HCT116 (cell line): ENCODE data around the gene YTHDF1. TPM values are rescaled to one million over a fixed set of nuclear protein-coding genes. Genes with fewer than 3 reads are reported as not detected.

Source experiments
- ATAC-seq: fragments of 200-7000 bp; cut with Tn5 transposase; 2 replicates; pipeline ENCODE4 v1.9.1; 2020; ENCODE audit warnings: mild to moderate bottlenecking, moderate library complexity
- BruUV-seq: library from RNA; stranded (reverse); fragments of 400-500 nt; replicated peaks from 2 replicates; lab custom pipeline; 2021; lab: Mats Ljungman, UMichigan
- CTCF ChIA-PET: fragments of 300-600 bp; sonication (Branson Sonifier 250); formaldehyde crosslinking; loops from one replicate; lab custom pipeline; 2021; ENCODE audit warnings: antibody characterized with exemption; lab: Charles Lee
- POLR2A ChIA-PET: fragments of 300-600, 350-600 bp; sonication (Branson Sonifier 250); formaldehyde crosslinking; loops from one replicate; lab custom pipeline; 2021; ENCODE audit warnings: antibody characterized with exemption; lab: Charles Lee
- RAD21 ChIA-PET, 2 experiments: fragments of 300-600 bp; sonication (Branson Sonifier 250); formaldehyde crosslinking; loops; one replicate each; lab custom pipeline; 2023; ENCODE audit warnings: low total read pairs in 2 of 2; ENCODE audit not compliant: uncharacterized antibody in 2 of 2, unreplicated experiment in 2 of 2, low non-redundant PET in 1 of 2; lab: Charles Lee
- DNase-seq: peaks from one replicate; pipeline ENCODE4 v3.0.0-alpha.2; 2010; ENCODE audit warnings: low read depth, low spot score
- H2AFZ ChIP-seq: fragments of 200-600 bp; shearing (Covaris generic), sonication (generic); 2 replicates; pipeline ENCODE4 v1.6.1; 2017; ENCODE audit warnings: low read depth, mixed run types, mixed read lengths, antibody characterized with exemption, low read length; ENCODE audit not compliant: poor library complexity, severe bottlenecking
- H3K27ac ChIP-seq: 2 replicates; pipeline ENCODE4 v1.5.1; 2012; ENCODE audit warnings: low read depth, low read length
- H3K27me3 ChIP-seq: fragments of 200-600 bp; sonication (generic); 2 replicates; pipeline ENCODE4 v1.6.1; 2016; ENCODE audit warnings: mixed run types, low read length, mixed read lengths; ENCODE audit not compliant: insufficient read depth
- H3K36me3 ChIP-seq, 2 experiments: fragments of 200-500 bp in 1 of 2; fragments of 200-600 bp in 1 of 2; sonication (Bioruptor generic) in 1 of 2; sonication (generic) in 1 of 2; 2 replicates each; pipeline versions ENCODE4 v1.5.1 to v1.6.1; 2014 to 2016; ENCODE audit warnings: low read length in 2 of 2, inconsistent platforms in 1 of 2, mixed read lengths in 1 of 2, mixed run types in 1 of 2; ENCODE audit not compliant: insufficient read depth in 2 of 2, control insufficient read depth in 1 of 2
- H3K4me1 ChIP-seq, 2 experiments: fragments of 200-600 bp in 1 of 2; sonication (generic) in 1 of 2; 2 replicates each; pipeline versions ENCODE4 v1.5.1 to v1.6.1; 2012 to 2017; ENCODE audit warnings: low read length in 2 of 2, inconsistent platforms in 1 of 2, mild to moderate bottlenecking in 1 of 2, mixed read lengths in 1 of 2, mixed run types in 1 of 2, moderate library complexity in 1 of 2; ENCODE audit not compliant: insufficient read depth in 2 of 2, control insufficient read depth in 1 of 2
- H3K4me2 ChIP-seq: fragments of 200-600 bp; sonication (generic); 2 replicates; pipeline ENCODE4 v1.6.1; 2017; ENCODE audit warnings: mixed run types, low read length, mixed read lengths
- H3K4me3 ChIP-seq, 2 experiments: fragments of 200-600 bp in 1 of 2; sonication (generic) in 1 of 2; replicated peaks in 1 of 2; 2 replicates each; pipeline ENCODE4 v1.5.1; 2011 to 2016; ENCODE audit warnings: low read length in 2 of 2, control low read depth in 1 of 2, low read depth in 1 of 2, mild to moderate bottlenecking in 1 of 2, mixed read lengths in 1 of 2, mixed run types in 1 of 2
- H3K79me2 ChIP-seq: fragments of 200-600 bp; sonication (generic); 2 replicates; pipeline ENCODE4 v1.6.1; 2017; ENCODE audit warnings: mild to moderate bottlenecking, mixed run types, low read length, moderate library complexity, mixed read lengths; ENCODE audit not compliant: insufficient read depth
- H3K9ac ChIP-seq: fragments of 200-600 bp; sonication (generic); 2 replicates; pipeline ENCODE4 v1.6.1; 2016; ENCODE audit warnings: low read length, mixed read lengths
- H3K9me2 ChIP-seq: fragments of 200-600 bp; sonication (generic), shearing (Covaris generic); 2 replicates; pipeline ENCODE4 v1.6.1; 2017; ENCODE audit warnings: mixed run types, mild to moderate bottlenecking, moderate library complexity; ENCODE audit not compliant: insufficient read depth
- H3K9me3 ChIP-seq, 2 experiments: fragments of 200-500 bp in 1 of 2; fragments of 200-600 bp in 1 of 2; sonication (Bioruptor generic) in 1 of 2; sonication (generic) in 1 of 2; 2 replicates each; pipeline ENCODE4 v1.6.1; 2014 to 2017; ENCODE audit warnings: low read length in 2 of 2, mixed read lengths in 2 of 2, inconsistent platforms in 1 of 2, low read depth in 1 of 2, mild to moderate bottlenecking in 1 of 2, mixed run types in 1 of 2, moderate library complexity in 1 of 2; ENCODE audit not compliant: control insufficient read depth in 1 of 2, insufficient read depth in 1 of 2
- H4K20me1 ChIP-seq: fragments of 200-600 bp; sonication (generic), shearing (Covaris generic); 2 replicates; pipeline ENCODE4 v1.6.1; 2017; ENCODE audit warnings: mixed run types, mild to moderate bottlenecking, moderate library complexity; ENCODE audit not compliant: insufficient read depth
- CBX3 ChIP-seq: IDR thresholded peaks from 2 replicates; pipeline ENCODE4 v1.6.1; 2012; ENCODE audit warnings: low read depth
- EGR1 ChIP-seq: IDR thresholded peaks from 2 replicates; pipeline ENCODE4 v1.6.1; 2012; ENCODE audit warnings: low read depth
- EZH2 ChIP-seq: fragments of 200-600 bp; sonication (generic); IDR thresholded peaks from 2 replicates; pipeline ENCODE4 v1.6.1; 2017; ENCODE audit warnings: antibody characterized with exemption, mixed run types
- FOSL1 ChIP-seq: IDR thresholded peaks from 2 replicates; pipeline ENCODE4 v1.6.1; 2012; ENCODE audit warnings: low read depth
- JUND ChIP-seq: IDR thresholded peaks from 2 replicates; pipeline ENCODE4 v1.6.1; 2012
- POLR2A ChIP-seq: IDR thresholded peaks from 2 replicates; pipeline ENCODE4 v1.7.0; 2011; ENCODE audit warnings: borderline replicate concordance; ENCODE audit not compliant: insufficient read depth, insufficient read length; ENCODE audit errors: extremely low read depth
- POLR2AphosphoS5 ChIP-seq: IDR thresholded peaks from 2 replicates; pipeline ENCODE4 v1.6.1; 2011; ENCODE audit warnings: mild to moderate bottlenecking, low read depth, low read length, moderate library complexity
- SIN3A ChIP-seq: IDR thresholded peaks from 2 replicates; pipeline ENCODE4 v1.6.1; 2012; ENCODE audit warnings: low read depth
- SP1 ChIP-seq: IDR thresholded peaks from 2 replicates; pipeline ENCODE4 v1.6.1; 2012; ENCODE audit warnings: low read depth
- YY1 ChIP-seq: IDR thresholded peaks from 2 replicates; pipeline ENCODE4 v1.6.1; 2011; ENCODE audit warnings: low read length, low read depth, moderate library complexity, mild to moderate bottlenecking; ENCODE audit not compliant: insufficient replicate concordance; ENCODE audit errors: extremely low read depth
- intact Hi-C: fragments of 100-400 bp; cut with micrococcal nuclease; formaldehyde crosslinking; loops from 2 replicates; pipeline ENCODE4 v1.10.0; 2022
- total RNA-seq: library from RNA; stranded (reverse); gene quantifications from one replicate; pipeline ENCODE4 v1.2.1, GENCODE V29; 2021; ENCODE audit not compliant: unreplicated experiment
- TF ChIP-seq, protein P1 (sequence below): IDR thresholded peaks from 2 replicates; pipeline ENCODE4 v1.6.1; 2012
- TF ChIP-seq, protein P2 (sequence below): IDR thresholded peaks from 2 replicates; pipeline ENCODE4 v1.6.1; 2012
- TF ChIP-seq, protein P3 (sequence below): IDR thresholded peaks from 2 replicates; pipeline ENCODE4 v1.6.1; 2011; ENCODE audit warnings: mild to moderate bottlenecking, low read length, moderate library complexity; ENCODE audit not compliant: insufficient replicate concordance; ENCODE audit errors: extremely low read depth

The YTHDF1 gene
- total RNA-seq, 1 experiment from 2014 or later, result 42.8 TPM

DNA sequence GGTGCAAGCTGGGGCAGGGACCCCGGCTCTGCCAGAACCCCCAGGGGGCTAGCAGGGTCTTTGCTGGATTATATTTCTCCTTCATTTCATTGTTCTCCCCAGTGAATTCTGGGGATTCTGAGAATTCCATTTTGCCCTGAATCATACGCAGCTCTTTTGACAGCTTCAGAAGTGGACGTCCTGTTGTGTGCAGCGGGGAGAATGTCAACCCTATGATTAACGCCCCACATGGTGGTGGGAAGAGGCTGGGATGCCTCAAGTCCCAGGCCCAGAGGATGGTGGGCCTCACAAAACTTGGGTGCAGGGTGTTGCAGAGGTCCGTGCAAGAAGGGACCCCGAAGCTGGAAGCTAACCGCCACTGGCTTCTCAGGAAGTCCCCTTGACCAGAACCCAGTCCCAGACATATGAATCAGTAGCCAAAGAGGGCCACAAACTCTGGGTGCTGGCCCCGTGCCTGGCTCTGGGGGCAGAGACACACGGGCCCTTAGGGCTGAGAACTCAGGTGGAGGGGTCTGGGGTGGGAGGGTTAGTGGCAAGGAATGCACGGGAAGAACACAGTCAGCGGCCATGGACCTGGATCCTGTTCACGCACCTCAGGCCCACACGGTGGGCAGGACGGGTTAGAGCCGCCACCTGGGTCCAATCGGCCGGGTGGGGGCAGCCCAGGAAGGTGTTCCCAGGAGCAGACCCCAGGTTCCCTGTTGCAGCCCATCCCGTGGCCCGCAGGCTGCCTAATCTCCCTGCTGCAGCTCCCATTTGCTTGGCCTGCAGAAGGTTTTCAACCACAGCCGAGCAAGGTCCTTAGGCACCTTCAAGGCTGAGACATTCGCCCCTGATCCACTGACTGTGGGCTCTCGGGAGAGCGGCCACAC is 51.2 kb downstream of the YTHDF1 start:
- CTCF ChIA-PET, result no interaction called here
- POLR2A ChIA-PET, result no interaction called here
- DNase-seq, result no peak

More for the DNA sequence above, 51.2 kb downstream of the YTHDF1 start:
- H2AFZ ChIP-seq, result no peak overlapping the region
- no peak overlapping the region for H3K4me3 ChIP-seq
- peaks cover 7% of the 10 kb centered on the region; the same call in 1 of the 2 replicates for H3K27me3 ChIP-seq
- no peaks in the 10 kb centered on the region for H3K9me3 ChIP-seq
- H3K27ac ChIP-seq, result no peak overlapping the region
- H3K9ac ChIP-seq, result no peak overlapping the region
- ATAC-seq, result no peak
- H3K4me1 ChIP-seq, result peaks cover 0 to 5% of the 10 kb centered on the region in 2 experiments; a peak in 2 of 4 replicates
- no peaks in the 10 kb centered on the region for H3K9me2 ChIP-seq
- no peaks in the 10 kb centered on the region for H3K79me2 ChIP-seq
- H4K20me1 ChIP-seq, result no peaks in the 10 kb centered on the region
- H3K36me3 ChIP-seq, result no peaks in the 10 kb centered on the region
- BruUV-seq, result no TSS peak
- intact Hi-C loops, result no loop called here
- TF ChIP-seq YY1, result no peak
- TF ChIP-seq POLR2A, result no peak
- TF ChIP-seq CBX3, result no peak
- TF ChIP-seq EGR1, result no peak
- TF ChIP-seq POLR2AphosphoS5, result no peak
- TF ChIP-seq JUND, result no peak
- no peak for TF ChIP-seq SIN3A
- TF ChIP-seq SP1, result no peak
- TF ChIP-seq FOSL1, result no peak
- TF ChIP-seq, protein P1, sequence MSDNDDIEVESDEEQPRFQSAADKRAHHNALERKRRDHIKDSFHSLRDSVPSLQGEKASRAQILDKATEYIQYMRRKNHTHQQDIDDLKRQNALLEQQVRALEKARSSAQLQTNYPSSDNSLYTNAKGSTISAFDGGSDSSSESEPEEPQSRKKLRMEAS, result no peak
- no peak for TF ChIP-seq EZH2
- TF ChIP-seq, protein P2, sequence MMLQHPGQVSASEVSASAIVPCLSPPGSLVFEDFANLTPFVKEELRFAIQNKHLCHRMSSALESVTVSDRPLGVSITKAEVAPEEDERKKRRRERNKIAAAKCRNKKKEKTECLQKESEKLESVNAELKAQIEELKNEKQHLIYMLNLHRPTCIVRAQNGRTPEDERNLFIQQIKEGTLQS, result no peak
- TF ChIP-seq, protein P3, sequence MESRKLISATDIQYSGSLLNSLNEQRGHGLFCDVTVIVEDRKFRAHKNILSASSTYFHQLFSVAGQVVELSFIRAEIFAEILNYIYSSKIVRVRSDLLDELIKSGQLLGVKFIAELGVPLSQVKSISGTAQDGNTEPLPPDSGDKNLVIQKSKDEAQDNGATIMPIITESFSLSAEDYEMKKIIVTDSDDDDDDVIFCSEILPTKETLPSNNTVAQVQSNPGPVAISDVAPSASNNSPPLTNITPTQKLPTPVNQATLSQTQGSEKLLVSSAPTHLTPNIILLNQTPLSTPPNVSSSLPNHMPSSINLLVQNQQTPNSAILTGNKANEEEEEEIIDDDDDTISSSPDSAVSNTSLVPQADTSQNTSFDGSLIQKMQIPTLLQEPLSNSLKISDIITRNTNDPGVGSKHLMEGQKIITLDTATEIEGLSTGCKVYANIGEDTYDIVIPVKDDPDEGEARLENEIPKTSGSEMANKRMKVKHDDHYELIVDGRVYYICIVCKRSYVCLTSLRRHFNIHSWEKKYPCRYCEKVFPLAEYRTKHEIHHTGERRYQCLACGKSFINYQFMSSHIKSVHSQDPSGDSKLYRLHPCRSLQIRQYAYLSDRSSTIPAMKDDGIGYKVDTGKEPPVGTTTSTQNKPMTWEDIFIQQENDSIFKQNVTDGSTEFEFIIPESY, result no peak
- no peak overlapping the region for H3K4me2 ChIP-seq
- RAD21 ChIA-PET, result no interaction called here
